Measurements from ENCODE around the gene JKAMP. TPM values are rescaled to one million over a fixed set of nuclear protein-coding genes. Genes with fewer than 3 reads are reported as not detected.

The JKAMP gene
- total RNA-seq, 4 donors from 2014 or later: 30.1 to 43.9 (median 34.0) TPM

DNA sequence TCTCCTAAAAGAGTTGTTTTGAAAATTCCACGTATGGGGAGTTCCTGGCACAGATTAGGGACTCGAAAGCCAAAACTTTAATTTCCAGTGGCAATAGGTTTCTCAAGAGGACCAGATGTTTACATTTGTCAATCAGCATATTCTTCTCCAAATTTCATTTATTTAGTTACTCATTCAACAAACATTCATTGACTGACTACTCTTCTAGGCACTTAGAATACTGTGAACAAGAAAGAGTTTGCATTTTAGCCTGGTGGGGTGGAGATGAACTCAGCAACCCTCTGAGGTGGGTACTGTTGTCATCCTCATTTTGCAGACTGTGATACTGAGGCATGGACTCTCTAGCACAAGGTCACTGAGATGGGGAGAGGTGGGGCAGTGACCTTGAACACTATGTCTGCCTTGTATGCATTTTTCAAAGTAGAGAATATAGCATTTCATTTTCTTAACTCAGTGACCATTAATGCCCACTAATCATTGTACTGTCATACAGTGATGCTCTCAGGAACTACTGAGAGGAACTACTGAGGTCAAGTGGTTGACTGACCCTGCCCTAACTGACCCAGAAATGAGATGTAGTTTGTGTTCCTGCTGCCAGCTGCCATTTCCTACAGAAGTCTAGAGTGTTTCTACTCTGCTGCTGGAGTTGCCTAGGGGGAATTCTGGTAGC, 2.3 kb upstream of the JKAMP start:
- H3K4me1 ChIP-seq: peaks cover 33 to 37% of the 10 kb centered on the region in 2 donors
- H3K27ac ChIP-seq: peak overlapping the region; percentile 89 to 95 (median 94)
- no peak for ATAC-seq
- H3K4me3 ChIP-seq: peak overlapping the region in 3 of 4 donors; percentile 90 to 95 (median 93)
- in situ Hi-C loops (cut with MboI; ENCODE audit: low sequenced_read_pairs in 4 of 4): no loop called here
- H3K9me3 ChIP-seq: no peaks in the 10 kb centered on the region
- H3K36me3 ChIP-seq: peaks cover 0 to 10% of the 10 kb centered on the region in 2 donors
- no peaks in the 10 kb centered on the region for H3K27me3 ChIP-seq
- intact Hi-C loops (cut with DNase I; ENCODE audit: low total_unique reads): loop anchor here (2.0 to 5.0 kb wide), 2 partner anchors 17 to 700 kb away; partner anchors contain the start of gene GPR135
- no peak for TF ChIP-seq POLR2A (IDR thresholded peaks at IDR 0.05)
- TF ChIP-seq, protein P1, sequence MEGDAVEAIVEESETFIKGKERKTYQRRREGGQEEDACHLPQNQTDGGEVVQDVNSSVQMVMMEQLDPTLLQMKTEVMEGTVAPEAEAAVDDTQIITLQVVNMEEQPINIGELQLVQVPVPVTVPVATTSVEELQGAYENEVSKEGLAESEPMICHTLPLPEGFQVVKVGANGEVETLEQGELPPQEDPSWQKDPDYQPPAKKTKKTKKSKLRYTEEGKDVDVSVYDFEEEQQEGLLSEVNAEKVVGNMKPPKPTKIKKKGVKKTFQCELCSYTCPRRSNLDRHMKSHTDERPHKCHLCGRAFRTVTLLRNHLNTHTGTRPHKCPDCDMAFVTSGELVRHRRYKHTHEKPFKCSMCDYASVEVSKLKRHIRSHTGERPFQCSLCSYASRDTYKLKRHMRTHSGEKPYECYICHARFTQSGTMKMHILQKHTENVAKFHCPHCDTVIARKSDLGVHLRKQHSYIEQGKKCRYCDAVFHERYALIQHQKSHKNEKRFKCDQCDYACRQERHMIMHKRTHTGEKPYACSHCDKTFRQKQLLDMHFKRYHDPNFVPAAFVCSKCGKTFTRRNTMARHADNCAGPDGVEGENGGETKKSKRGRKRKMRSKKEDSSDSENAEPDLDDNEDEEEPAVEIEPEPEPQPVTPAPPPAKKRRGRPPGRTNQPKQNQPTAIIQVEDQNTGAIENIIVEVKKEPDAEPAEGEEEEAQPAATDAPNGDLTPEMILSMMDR (IDR thresholded peaks at IDR 0.05 in 4 of 5, conservative IDR thresholded peaks at IDR 0.05 in 1 of 5): no peak
- no peak for DNase-seq

DNA sequence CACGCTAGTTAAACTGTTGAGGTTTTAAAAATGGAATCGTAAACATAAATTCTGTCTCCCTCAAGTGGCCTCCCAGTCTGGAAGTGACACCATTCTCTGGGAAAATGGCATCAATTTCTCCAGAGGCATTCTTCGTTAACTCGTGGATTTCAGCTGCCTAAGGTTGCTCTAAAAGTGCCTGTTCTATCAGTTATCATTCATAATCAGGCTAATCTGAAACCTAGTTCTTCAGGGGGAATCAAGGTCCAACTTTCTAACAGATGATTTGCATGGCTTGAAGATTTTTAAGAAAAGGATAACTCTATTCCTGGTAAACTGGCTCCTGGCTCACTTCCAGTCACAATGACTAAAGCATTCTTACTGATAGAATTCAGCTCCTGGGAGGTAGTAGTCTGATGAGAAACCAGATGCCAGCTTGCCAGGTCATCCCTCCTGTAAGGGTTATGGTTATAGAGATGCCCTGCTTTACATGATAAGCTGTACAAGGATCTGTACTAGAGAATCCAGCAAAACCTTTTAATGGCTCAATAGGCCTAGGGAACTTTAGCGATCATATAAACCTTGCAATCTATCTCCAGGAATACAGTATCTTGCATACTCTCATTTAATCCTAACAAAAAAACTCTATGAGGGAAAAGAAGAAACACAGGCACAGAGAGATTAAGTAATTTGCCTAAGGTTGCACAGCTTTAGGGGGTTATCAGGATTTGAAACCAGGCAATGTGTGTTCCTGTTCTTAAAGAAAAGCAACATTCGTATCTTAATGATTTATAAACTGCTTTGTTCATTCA, 1.6 kb upstream of the JKAMP start:
- no peak for DNase-seq
- peak overlapping the region; percentile 89 to 95 (median 94) for H3K27ac ChIP-seq
- H3K27me3 ChIP-seq: no peaks in the 10 kb centered on the region
- ATAC-seq: no peak
- no peaks in the 10 kb centered on the region for H3K9me3 ChIP-seq
- peaks cover 0 to 11% of the 10 kb centered on the region in 2 donors for H3K36me3 ChIP-seq
- TF ChIP-seq, protein P1 (IDR thresholded peaks at IDR 0.05 in 4 of 5, conservative IDR thresholded peaks at IDR 0.05 in 1 of 5): no peak
- TF ChIP-seq POLR2A (IDR thresholded peaks at IDR 0.05): no peak
- in situ Hi-C loops (cut with MboI; ENCODE audit: low sequenced_read_pairs in 4 of 4) (no loop called here), intact Hi-C loops (cut with DNase I; ENCODE audit: low total_unique reads) (loop anchor here (2.0 to 5.0 kb wide), 2 partner anchors 18 to 700 kb away; partner anchors contain the start of gene GPR135)
- peaks cover 33 to 37% of the 10 kb centered on the region in 2 donors for H3K4me1 ChIP-seq
- H3K4me3 ChIP-seq: peak overlapping the region; percentile 90 to 95 (median 92)

DNA sequence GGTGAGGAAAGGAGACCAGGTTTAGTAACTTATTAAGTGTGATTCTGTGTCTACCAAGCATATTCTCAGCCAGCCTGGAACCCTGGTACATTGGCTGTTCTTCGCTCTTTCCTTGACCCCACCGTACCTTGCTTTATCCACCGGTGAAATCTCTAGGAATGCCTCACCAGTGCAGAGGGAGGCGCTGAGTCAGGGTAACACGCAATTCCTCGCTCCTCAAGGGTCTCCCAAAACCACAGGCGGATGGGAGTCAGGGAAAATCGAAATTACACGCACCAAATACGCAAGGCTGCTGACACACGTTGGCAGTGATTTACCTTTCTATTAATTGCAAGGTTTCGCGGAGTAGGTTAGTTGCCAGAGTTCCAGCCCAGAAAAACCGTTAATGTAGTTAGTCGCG, 954 bp upstream of the JKAMP start:
- H3K4me3 ChIP-seq: peak overlapping the region; percentile 90 to 95 (median 92)
- TF ChIP-seq, protein P1 (IDR thresholded peaks at IDR 0.05 in 4 of 5, conservative IDR thresholded peaks at IDR 0.05 in 1 of 5): no peak
- no peak for TF ChIP-seq POLR2A (IDR thresholded peaks at IDR 0.05)
- H3K4me1 ChIP-seq: peaks cover 33 to 37% of the 10 kb centered on the region in 2 donors
- ATAC-seq (peak in 1 of 2 donors; percentile 15), DNase-seq (no peak)
- peak overlapping the region; percentile 89 to 95 (median 94) for H3K27ac ChIP-seq
- in situ Hi-C loops (cut with MboI; ENCODE audit: low sequenced_read_pairs in 4 of 4) (no loop called here), intact Hi-C loops (cut with DNase I; ENCODE audit: low total_unique reads) (loop anchor here (2.0 to 5.0 kb wide), 2 partner anchors 19 to 699 kb away; partner anchors contain the start of gene GPR135)
- no peaks in the 10 kb centered on the region for H3K9me3 ChIP-seq
- H3K27me3 ChIP-seq: no peaks in the 10 kb centered on the region
- H3K36me3 ChIP-seq: peaks cover 0 to 15% of the 10 kb centered on the region in 2 donors

DNA sequence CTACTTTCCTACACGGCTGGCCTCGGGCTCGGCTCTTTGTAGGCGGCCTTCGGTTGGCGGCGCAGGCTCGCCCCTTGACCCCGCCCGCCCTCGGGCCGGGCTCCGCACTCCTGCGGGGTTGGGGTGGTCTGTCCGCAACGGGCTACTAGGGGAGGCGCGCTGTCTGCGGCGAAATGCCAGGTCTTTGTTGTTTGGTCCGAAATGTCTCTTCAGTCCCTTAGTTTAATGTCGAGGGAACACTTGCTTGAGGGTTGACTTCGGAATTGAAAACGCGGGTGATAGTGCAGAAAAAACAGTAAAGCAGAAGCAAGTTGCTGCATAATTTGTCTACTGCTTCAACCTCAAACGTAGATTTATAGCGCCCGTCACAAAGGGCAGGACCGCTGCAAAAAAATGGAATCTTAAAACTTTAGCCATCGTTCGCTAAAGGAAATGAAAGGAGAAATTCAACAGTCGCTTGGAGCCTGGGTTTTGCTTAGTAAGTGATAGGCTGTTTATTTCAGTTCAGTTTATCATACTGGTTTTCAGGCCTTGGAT, 390 bp downstream of the JKAMP start:
- in situ Hi-C loops (cut with MboI; ENCODE audit: low sequenced_read_pairs in 4 of 4): no loop called here
- DNase-seq: no peak
- no peaks in the 10 kb centered on the region for H3K27me3 ChIP-seq
- H3K27ac ChIP-seq: peak overlapping the region; percentile 89 to 95 (median 94)
- peak overlapping the region; percentile 90 to 95 (median 92) for H3K4me3 ChIP-seq
- no peaks in the 10 kb centered on the region for H3K9me3 ChIP-seq
- peaks cover 0 to 21% of the 10 kb centered on the region in 2 donors for H3K36me3 ChIP-seq
- ATAC-seq: peak; percentile 66 to 67
- H3K4me1 ChIP-seq: peaks cover 33 to 37% of the 10 kb centered on the region in 2 donors
- intact Hi-C loops (cut with DNase I; ENCODE audit: low total_unique reads): loop anchor here (2.0 to 5.0 kb wide), 2 partner anchors 16 to 698 kb away; no protein-coding TSS in a partner anchor
- no peak for TF ChIP-seq POLR2A (IDR thresholded peaks at IDR 0.05)
- TF ChIP-seq, protein P1 (IDR thresholded peaks at IDR 0.05 in 4 of 5, conservative IDR thresholded peaks at IDR 0.05 in 1 of 5): no peak
